ENCODE data around the gene CYB561.
A peak's percentile ranks its signal among the peaks of the same experiment; 100 is the strongest.

The CYB561 gene

DNA sequence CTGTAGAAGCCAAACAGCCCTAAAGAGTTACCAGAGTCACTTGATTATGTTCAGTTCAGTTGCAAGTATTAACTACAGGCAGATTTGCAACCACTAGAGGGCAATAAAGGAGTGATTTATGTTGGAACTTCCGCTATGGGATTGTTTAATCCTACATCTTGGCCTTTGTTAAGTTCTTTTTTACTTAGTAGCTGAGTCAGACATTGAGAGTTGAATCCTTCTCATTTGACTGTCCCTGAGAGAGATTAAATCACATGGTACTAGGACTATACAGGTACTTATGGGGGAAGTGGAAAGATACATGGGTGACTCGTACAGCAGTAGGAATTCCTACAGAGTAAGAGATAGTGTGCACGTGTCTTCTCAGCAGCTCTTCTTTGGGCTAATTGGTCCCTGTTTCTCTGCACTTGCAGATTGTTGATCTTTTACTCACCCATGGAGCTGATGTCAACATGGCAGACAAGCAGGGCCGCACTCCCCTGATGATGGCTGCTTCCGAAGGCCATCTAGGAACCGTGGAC, 40.3 kb downstream of the CYB561 start:
- DNase-seq: peak; percentile 91

- DNase-seq: no peak
Measured at GRCh38 chr17:63405020-63405419, 41.1 kb downstream of the CYB561 start.

- no peak for DNase-seq
Measured at GRCh38 chr17:63402431-63403212, 43.5 kb downstream of the CYB561 start.

DNA sequence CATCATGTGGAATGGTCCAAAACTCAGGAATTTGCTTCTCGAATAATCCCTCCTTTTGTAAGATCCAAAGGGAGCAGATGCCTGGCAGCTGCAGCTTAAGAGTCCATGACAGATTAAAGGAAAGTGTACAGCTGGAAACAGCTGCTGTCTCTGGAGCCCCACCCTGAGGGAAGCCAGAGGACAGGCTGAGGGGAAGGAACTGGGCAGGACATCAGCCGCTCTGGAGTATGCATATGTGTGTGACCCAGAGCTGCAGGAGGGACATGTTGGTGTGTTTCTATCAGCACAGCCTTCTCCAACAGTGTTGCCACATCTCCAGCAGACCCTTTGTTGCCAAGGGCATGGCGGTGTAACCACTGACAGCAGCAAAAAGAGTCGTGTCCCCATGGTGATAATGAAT, 46.2 kb downstream of the CYB561 start:
- DNase-seq: peak; percentile 55

- DNase-seq: peak; percentile 57
Measured at GRCh38 chr17:63399316-63399715, 46.8 kb downstream of the CYB561 start.

GRCh38 chr17:63398680-63399079, 47.4 kb downstream of the CYB561 start:
- no peak for DNase-seq

DNA sequence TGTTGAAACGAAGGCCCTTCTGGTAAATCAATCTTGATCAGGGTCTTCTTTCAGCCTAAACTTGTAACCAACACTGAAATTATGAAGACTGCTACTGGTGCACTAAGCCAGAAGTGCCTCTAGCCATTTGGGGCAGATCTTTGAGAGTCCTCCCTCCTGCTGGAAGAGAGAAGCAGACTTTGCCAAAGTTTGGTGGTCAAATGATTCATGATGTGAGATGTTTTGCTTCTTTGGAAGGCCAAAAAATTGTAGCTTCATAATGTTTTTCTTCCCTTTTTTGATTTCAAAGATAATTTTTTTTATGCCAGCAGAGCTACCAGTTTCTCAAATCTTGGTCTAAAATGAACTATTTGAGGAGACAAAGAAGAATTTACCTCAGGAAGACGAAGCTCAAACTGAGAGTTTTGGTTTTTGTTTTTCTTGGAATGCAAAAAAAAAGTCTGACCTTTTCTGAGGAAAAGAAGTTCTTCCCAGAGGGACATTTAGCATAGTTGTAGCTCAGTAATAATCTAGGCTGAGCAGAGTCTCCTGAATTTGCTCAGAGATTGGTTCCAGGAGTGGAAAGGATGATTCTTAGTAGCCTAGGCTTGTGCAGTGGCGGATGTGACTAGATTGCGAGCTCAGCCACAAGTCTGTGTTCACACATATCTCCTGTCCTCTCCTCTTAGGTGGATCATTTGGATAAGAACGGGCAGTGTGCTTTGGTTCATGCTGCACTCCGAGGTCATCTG, 50.9 kb downstream of the CYB561 start:
- DNase-seq: no peak

GRCh38 chr17:63390090-63390489, 56.0 kb downstream of the CYB561 start:
- no peak for DNase-seq

DNA sequence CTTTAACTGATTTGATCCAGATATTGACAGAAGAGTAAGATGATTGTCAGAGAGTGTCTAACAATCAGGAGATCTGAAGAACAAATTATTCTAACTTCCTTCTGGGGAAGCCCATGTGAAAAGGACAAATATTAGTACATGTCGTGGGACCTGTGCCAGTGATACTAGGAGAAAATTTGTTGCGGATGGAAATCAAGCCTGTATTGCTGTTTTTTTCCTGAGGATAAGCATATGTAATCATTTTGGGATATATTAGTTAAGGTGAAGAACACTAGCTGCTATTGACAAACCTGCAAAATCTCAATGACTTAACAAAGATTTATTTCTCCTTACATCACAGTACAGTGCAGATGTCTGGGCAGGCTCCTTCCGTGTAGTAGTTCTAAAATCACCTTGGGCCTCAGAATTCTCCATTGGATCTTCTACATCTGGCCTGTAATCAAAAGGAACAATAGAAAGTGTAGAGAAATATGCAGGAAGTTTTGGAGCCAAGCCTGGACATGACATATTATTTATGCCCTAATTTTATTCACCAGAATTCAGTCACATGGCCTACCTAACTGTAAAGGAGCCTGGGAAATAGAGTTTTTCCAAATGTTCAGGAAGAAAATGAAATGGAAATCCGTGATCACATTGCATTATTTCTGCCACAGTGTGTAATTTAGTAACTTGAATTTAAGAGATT, 58.3 kb downstream of the CYB561 start:
- DNase-seq: no peak

- DNase-seq: no peak
Measured at GRCh38 chr17:63382826-63383225, 63.3 kb downstream of the CYB561 start.
